OCI-LY7 (cell line): ENCODE measurements around the gene MAPK11.

Experiments
- EZH2phosphoT487 ChIP-seq: fragments of 200-600 bp; sonication (generic); IDR thresholded peaks from 2 replicates; pipeline ENCODE4 v1.6.1; 2018; ENCODE audit warnings: low read depth, borderline replicate concordance, mild to moderate bottlenecking, mixed run types, antibody characterized with exemption, low read length, moderate library complexity, mixed read lengths
- TF ChIP-seq, protein P1 (sequence below): fragments of 200-600 bp; sonication (generic); conservative IDR thresholded peaks from 2 replicates; pipeline ENCODE4 v1.5.1; 2014; ENCODE audit warnings: mild to moderate bottlenecking, antibody characterized with exemption, low read length, moderate library complexity, mixed read lengths

DNA sequence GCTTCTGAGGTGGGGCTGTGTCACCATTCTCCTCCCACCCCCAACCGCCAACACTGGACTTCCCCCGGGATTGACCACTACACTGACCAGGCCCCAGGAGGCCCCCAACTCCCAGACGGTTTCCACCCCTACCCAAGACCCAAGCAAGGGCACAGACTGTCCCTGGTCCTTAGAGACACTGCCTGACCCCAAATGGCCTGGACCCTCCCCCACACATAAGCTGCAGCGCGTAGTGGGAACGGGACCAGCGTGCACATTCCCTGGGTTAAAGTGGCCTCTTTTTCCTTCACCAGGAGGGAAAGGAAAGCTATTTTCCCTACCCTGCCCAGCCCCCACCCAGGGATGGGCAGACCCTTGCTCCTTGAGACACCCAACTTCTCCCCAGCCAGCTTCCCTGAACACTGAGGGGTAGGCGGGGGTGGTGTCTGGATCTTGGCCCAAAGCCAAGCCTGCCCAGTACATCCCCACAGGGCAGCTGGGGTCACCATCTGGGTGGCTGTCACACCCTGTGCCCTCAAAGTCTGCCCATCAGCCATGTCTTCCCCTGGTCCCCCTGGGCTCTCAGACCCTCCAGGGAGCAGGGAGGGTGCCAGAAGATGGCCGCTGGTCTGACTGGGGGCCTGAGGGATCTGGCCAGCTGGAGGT, 7.1 kb downstream of the MAPK11 start:
- TF ChIP-seq, protein P1, sequence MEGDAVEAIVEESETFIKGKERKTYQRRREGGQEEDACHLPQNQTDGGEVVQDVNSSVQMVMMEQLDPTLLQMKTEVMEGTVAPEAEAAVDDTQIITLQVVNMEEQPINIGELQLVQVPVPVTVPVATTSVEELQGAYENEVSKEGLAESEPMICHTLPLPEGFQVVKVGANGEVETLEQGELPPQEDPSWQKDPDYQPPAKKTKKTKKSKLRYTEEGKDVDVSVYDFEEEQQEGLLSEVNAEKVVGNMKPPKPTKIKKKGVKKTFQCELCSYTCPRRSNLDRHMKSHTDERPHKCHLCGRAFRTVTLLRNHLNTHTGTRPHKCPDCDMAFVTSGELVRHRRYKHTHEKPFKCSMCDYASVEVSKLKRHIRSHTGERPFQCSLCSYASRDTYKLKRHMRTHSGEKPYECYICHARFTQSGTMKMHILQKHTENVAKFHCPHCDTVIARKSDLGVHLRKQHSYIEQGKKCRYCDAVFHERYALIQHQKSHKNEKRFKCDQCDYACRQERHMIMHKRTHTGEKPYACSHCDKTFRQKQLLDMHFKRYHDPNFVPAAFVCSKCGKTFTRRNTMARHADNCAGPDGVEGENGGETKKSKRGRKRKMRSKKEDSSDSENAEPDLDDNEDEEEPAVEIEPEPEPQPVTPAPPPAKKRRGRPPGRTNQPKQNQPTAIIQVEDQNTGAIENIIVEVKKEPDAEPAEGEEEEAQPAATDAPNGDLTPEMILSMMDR = no peak
- no peak for TF ChIP-seq EZH2phosphoT487
